ENCODE measurements around the gene EEF1G.
"Not testable (repeated sequence)": the region's sequence is repeated elsewhere in the genome, so short reads cannot be mapped to it uniquely, and the experiment has no call there.

The EEF1G gene

DNA sequence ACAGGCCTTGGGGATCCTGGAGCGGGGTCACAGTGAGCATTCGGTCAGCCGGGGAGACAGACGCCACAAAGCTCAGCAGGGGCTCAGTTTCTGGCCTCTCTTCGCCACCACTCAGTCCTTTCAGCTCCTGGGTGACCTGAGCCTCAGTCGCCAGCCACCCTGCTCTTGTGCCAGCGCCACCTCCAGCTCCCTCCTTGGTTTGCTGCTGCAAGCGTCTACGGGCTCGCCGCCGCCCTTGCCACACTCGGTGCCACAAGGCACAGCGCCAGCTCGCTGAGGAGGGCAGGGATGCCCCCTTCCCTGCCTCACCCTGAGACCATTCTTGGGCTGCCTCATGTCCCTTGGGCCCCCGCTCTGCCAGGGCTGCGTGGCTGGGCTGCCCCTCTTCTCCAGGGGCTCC is 1.5 kb upstream of the EEF1G start:
- TF ChIP-seq FOXM1 (IDR thresholded peaks at IDR 0.05; ENCODE audit: borderline replicate concordance), result no peak
- no peak for TF ChIP-seq SP1 (IDR thresholded peaks at IDR 0.05)
- TF ChIP-seq ELF4 (IDR thresholded peaks at IDR 0.05), result no peak
- TF ChIP-seq ZNF384 (IDR thresholded peaks at IDR 0.05), result no peak
- TF ChIP-seq CTBP1 (IDR thresholded peaks at IDR 0.05; ENCODE audit: borderline replicate concordance), result no peak
- TF ChIP-seq TARDBP (IDR thresholded peaks at IDR 0.05), result no peak
- TF ChIP-seq L3MBTL2 (conservative IDR thresholded peaks at IDR 0.05), result no peak
- no peak for TF ChIP-seq BHLHE40 (IDR thresholded peaks at IDR 0.05; ENCODE audit: borderline replicate concordance)
- no peak for TF ChIP-seq FOXA1 (IDR thresholded peaks at IDR 0.05)
- TF ChIP-seq LEF1 (IDR thresholded peaks at IDR 0.05; ENCODE audit: borderline replicate concordance), result no peak
- no peak for TF ChIP-seq SUZ12 (IDR thresholded peaks at IDR 0.05)
- no peak for TF ChIP-seq FOXK2 (IDR thresholded peaks at IDR 0.05)
- TF ChIP-seq HDGF (IDR thresholded peaks at IDR 0.05; ENCODE audit: borderline replicate concordance), result no peak
- TF ChIP-seq NFRKB (IDR thresholded peaks at IDR 0.05), result no peak
- TF ChIP-seq ARNT (IDR thresholded peaks at IDR 0.05), result no peak
- ChIA-PET CTCF (interaction anchor here (0.7 to 1.0 kb wide), 3 partner anchors 17 to 150 kb away, joined by 3 to 4 read pairs (median 3); partner anchors contain the start of gene TUT1), POLR2A (interaction anchor here (1.7 to 10.8 kb wide), 6 partner anchors 10 to 156 kb away, joined by 4 to 168 read pairs (median 18); partner anchors contain the start of genes MTA2, SCGB1A1 and TUT1)
- DNase-seq (ENCODE audit: extremely low spot score), result no peak

DNA sequence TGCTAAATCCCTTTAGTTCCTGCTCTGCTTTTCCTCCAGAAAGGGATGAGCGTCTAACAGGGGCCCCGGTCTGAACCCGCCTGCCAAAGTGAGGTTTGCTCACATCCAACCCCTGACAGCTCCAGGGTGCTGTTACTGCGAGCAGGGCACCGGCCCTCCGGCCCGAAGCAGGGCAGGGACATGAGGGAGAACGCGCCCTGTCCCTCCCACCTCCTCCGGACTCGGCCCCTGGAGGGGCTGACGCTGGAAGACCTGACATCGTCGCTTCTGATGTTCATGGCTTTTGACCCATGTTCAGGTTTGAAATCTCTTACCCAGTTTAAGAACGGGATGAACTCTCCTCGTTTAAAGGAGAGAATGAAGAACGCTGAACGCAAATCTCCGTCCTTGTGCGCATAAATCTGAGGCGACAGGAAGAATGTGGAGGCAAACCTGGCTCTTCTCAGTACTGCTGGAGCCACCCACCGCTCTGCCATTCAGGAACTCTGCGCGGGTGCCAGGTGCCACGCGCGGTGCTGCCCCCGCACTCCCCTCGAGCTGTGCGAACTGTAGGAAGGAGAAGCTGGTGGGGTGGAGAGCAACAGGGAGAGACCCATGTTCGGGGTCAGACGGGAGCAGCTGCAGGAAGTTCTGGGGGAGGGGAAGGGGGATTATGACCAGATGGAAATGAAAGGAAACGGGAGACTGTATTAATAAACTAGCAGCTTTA is 826 bp upstream of the EEF1G start:
- TF ChIP-seq L3MBTL2 (conservative IDR thresholded peaks at IDR 0.05) (no peak), ZNF384 (IDR thresholded peaks at IDR 0.05) (no peak), FOXK2 (IDR thresholded peaks at IDR 0.05) (no peak), FOXA1 (IDR thresholded peaks at IDR 0.05) (no peak), ELF4 (IDR thresholded peaks at IDR 0.05) (no peak), CTBP1 (IDR thresholded peaks at IDR 0.05; ENCODE audit: borderline replicate concordance) (no peak), NFRKB (IDR thresholded peaks at IDR 0.05) (no peak), HDGF (IDR thresholded peaks at IDR 0.05; ENCODE audit: borderline replicate concordance) (no peak), LEF1 (IDR thresholded peaks at IDR 0.05; ENCODE audit: borderline replicate concordance) (no peak), BHLHE40 (IDR thresholded peaks at IDR 0.05; ENCODE audit: borderline replicate concordance) (no peak), SP1 (IDR thresholded peaks at IDR 0.05) (no peak), ARNT (IDR thresholded peaks at IDR 0.05) (no peak), TARDBP (IDR thresholded peaks at IDR 0.05) (no peak), FOXM1 (IDR thresholded peaks at IDR 0.05; ENCODE audit: borderline replicate concordance) (no peak), SUZ12 (IDR thresholded peaks at IDR 0.05) (no peak)
- TF ChIP-seq, protein P1, sequence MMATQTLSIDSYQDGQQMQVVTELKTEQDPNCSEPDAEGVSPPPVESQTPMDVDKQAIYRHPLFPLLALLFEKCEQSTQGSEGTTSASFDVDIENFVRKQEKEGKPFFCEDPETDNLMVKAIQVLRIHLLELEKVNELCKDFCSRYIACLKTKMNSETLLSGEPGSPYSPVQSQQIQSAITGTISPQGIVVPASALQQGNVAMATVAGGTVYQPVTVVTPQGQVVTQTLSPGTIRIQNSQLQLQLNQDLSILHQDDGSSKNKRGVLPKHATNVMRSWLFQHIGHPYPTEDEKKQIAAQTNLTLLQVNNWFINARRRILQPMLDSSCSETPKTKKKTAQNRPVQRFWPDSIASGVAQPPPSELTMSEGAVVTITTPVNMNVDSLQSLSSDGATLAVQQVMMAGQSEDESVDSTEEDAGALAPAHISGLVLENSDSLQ (IDR thresholded peaks at IDR 0.05), result no peak
- ChIA-PET POLR2A (interaction anchor here (0.6 to 10.8 kb wide), 39 partner anchors 8 to 777 kb away, joined by 3 to 168 read pairs (median 4); partner anchors contain the start of genes AHNAK, B3GAT3, C11orf98 and CSKMT), CTCF (interaction anchor here (0.7 to 1.0 kb wide), 4 partner anchors 14 to 150 kb away, joined by 3 to 7 read pairs (median 4); partner anchors contain the start of gene TUT1)

DNA sequence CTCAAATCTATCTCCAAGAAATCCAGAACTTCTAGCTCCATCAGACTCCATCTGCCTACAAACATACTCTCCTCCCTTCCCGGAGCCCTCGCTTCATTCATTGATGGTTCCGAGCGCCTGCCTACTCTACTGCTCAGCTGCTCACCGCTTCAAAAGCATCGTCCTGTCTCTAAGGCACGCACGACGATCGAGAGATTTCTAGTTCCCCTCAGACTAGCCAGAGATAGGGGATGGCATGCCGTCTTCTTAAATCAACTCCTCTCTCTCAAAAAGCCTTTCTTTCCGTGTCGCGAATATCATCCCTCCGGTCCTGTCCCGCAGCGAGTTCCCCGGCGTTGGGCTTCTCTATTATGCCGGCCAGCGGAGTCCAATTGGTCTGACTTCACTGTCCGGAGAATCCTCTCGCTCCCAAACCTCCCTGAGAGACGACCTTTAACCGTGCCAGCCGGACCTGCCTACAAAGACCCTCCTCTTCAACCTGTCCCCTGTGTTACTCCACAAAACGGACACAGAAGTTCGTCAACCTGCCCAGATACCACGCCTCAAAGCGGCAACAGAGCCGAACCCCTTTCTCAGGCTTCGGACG is 592 bp downstream of the EEF1G start:
- ChIA-PET CTCF (interaction anchor here (0.6 to 1.0 kb wide), 2 partner anchors 13 to 180 kb away, joined by 3 to 7 read pairs; no protein-coding TSS in a partner anchor), POLR2A (interaction anchor here (0.6 to 10.8 kb wide), 40 partner anchors 9 to 775 kb away, joined by 3 to 168 read pairs (median 4); partner anchors contain the start of genes AHNAK, B3GAT3, C11orf98 and CSKMT)
- TF ChIP-seq BHLHE40 (IDR thresholded peaks at IDR 0.05; ENCODE audit: borderline replicate concordance), result no peak
- no peak for TF ChIP-seq HDGF (IDR thresholded peaks at IDR 0.05; ENCODE audit: borderline replicate concordance)
- TF ChIP-seq FOXM1 (IDR thresholded peaks at IDR 0.05; ENCODE audit: borderline replicate concordance), result no peak
- DNase-seq (ENCODE audit: extremely low spot score), result no peak

More for the DNA sequence above, 826 bp upstream of the EEF1G start:
- no peak for DNase-seq (ENCODE audit: extremely low spot score)

DNA sequence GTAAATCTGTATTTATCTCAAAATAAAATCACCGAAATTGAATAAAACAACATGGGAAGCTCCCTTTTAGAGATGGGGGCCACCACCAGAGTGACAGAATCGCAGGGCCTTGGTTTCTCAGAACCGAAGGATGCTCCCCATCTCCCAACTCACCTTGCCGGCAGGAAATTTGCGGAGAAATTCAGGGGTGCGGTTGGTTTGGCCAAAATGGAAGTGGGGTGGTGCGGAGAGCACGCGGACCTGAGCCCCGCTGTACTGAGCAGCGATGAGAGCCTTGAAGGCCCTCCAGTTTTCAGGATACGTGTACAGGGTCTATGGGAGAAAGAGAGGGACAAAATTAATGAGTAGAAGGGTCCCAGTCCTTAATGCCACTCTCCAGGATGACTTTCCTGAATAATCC is 1.3 kb downstream of the EEF1G start:
- TF ChIP-seq L3MBTL2 (conservative IDR thresholded peaks at IDR 0.05) (no peak), FOXA1 (IDR thresholded peaks at IDR 0.05) (no peak), FOXM1 (IDR thresholded peaks at IDR 0.05; ENCODE audit: borderline replicate concordance) (no peak), CTBP1 (IDR thresholded peaks at IDR 0.05; ENCODE audit: borderline replicate concordance) (no peak), TARDBP (IDR thresholded peaks at IDR 0.05) (no peak), BHLHE40 (IDR thresholded peaks at IDR 0.05; ENCODE audit: borderline replicate concordance) (no peak), SUZ12 (IDR thresholded peaks at IDR 0.05) (no peak), ARNT (IDR thresholded peaks at IDR 0.05) (no peak), NFRKB (IDR thresholded peaks at IDR 0.05) (no peak), FOXK2 (IDR thresholded peaks at IDR 0.05) (no peak), ZNF384 (IDR thresholded peaks at IDR 0.05) (no peak), HDGF (IDR thresholded peaks at IDR 0.05; ENCODE audit: borderline replicate concordance) (no peak), LEF1 (IDR thresholded peaks at IDR 0.05; ENCODE audit: borderline replicate concordance) (no peak), SP1 (IDR thresholded peaks at IDR 0.05) (no peak), ELF4 (IDR thresholded peaks at IDR 0.05) (no peak)
- TF ChIP-seq, protein P1 (IDR thresholded peaks at IDR 0.05), result no peak
- ChIA-PET POLR2A (interaction anchor here (0.9 to 3.7 kb wide), 6 partner anchors 8 to 19 kb away, joined by 3 to 40 read pairs (median 7); partner anchors contain the start of gene TUT1), CTCF (no interaction called here)
- no peak for DNase-seq (ENCODE audit: extremely low spot score)

DNA sequence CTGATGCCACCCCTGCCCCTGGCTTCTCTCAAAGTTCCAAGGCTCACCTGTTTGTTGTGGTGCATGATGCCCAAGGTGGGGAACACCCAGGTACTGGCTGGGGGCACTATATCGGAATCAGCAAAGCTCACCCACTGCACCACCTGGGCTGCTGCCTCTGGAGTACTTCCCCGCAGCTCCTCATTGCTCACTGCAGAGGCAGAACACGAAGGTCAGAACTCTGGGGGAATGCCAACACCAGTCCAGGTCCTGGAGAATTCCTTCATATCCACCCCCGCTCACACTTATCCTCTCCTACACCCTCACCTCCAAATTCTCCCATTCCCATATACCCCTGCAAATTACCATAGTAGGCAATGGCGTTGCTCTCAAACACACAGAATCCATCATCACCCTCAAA is 2.2 kb downstream of the EEF1G start:
- POLR2A ChIA-PET; CTCF ChIA-PET; DNase-seq (ENCODE audit: extremely low spot score): not testable (repeated sequence)

DNA sequence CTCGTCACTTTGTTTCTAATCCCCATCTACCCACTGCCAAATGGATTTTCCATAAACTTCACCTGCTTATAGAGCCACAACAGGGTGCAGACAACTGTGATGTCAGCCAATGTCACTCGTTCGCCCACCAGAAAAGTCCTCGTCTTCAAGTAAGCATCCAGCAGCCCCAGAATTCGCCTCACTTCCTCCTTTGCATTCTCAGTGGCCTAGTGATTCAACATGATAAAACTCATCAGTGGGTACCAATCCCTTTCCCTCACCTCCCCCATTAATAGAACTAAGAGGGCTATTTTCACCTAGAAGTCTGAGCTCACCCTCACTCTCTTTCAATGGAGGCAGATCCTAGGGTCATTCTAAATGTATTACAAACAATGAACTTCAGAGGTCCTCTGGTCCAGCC is 2.8 kb downstream of the EEF1G start:
- POLR2A ChIA-PET, result interaction anchor here (1.3 kb wide), 1 partner anchor 101 kb away, joined by 3 read pairs; the partner anchor contains the start of gene UQCC3
- CTCF ChIA-PET; DNase-seq (ENCODE audit: extremely low spot score): not testable (repeated sequence)
